ENCODE results near the gene KDM6B. TPM values are rescaled to one million over a fixed set of nuclear protein-coding genes. Genes with fewer than 3 reads are reported as not detected.
"Not testable (repeated sequence)": the region's sequence is repeated elsewhere in the genome, so short reads cannot be mapped to it uniquely, and the experiment has no call there.

KDM6B gene
- polyA plus RNA-seq, 2 donors, result 5.2 to 9.0 TPM

DNA sequence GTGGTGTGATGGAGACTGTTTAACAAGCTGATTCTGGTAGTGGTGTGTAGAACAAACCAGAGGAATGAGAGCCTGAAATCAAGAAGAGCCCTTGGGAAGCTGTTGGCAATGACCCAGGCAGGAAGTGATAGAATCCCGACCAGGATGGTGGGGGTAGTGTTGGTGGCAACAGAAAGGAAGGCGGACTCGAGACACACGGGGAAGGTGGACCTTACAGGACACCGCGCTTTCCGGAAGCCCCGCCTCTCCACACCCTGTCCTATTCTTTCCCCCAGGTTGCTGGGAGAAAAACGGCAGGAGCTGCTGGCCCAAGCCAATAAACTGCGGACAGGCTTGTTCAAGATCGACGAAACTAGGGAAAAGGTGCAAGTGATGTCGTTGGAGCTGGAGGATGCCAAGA, 30.0 kb upstream of the KDM6B start:
- Histone ChIP-seq H3K4me1 (ENCODE audit: control insufficient read depth in 2 of 2, insufficient read depth in 2 of 2, low read length in 1 of 2) (no peaks in the 10 kb centered on the region), H3K27ac (ENCODE audit: low read depth in 2 of 2, low read length in 1 of 2) (no peak overlapping the region), H3K36me3 (ENCODE audit: control insufficient read depth in 2 of 2, insufficient read depth in 2 of 2, low read length in 1 of 2) (no peaks in the 10 kb centered on the region), H3K27me3 (ENCODE audit: control insufficient read depth in 1 of 2, insufficient read depth in 2 of 2, low read length in 2 of 2) (no peaks in the 10 kb centered on the region), H3K4me3 (ENCODE audit: low read depth in 1 of 2, low read length in 2 of 2) (no peak overlapping the region), H3K9me3 (ENCODE audit: control insufficient read depth in 2 of 2, insufficient read depth in 1 of 2, low read depth in 1 of 2, low read length in 1 of 2) (no peaks in the 10 kb centered on the region)
- 21 to 27% methylated on average over 13 of the region's 13 CpGs for WGBS, 2 donors

DNA sequence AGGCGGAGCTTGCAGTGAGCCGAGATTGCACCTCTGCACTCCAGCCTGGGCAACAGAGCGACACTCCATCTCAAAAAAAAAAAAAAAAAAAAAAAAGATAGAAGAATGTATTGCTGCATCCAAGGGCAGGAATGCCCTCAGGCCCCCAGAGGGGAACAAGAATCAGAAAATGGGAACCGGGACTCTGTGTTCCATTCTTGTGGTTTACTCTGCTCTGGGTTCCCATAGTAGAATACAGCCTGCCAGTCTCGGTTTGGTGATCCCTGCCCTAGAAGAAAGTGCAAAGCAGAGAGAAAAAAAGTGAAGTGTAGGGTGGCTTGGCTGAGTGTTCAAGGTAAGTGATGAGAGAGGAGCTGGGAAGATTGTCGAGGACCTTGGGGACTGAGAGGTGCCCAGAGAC, 27.4 kb upstream of the KDM6B start:
- Histone ChIP-seq H3K4me1 (ENCODE audit: control insufficient read depth in 2 of 2, insufficient read depth in 2 of 2, low read length in 1 of 2) (no peaks in the 10 kb centered on the region), H3K4me3 (ENCODE audit: low read depth in 1 of 2, low read length in 2 of 2) (no peak overlapping the region), H3K9me3 (ENCODE audit: control insufficient read depth in 2 of 2, insufficient read depth in 1 of 2, low read depth in 1 of 2, low read length in 1 of 2) (no peaks in the 10 kb centered on the region), H3K27me3 (ENCODE audit: control insufficient read depth in 1 of 2, insufficient read depth in 2 of 2, low read length in 2 of 2) (no peaks in the 10 kb centered on the region), H3K27ac (ENCODE audit: low read depth in 2 of 2, low read length in 1 of 2) (no peak overlapping the region), H3K36me3 (ENCODE audit: control insufficient read depth in 2 of 2, insufficient read depth in 2 of 2, low read length in 1 of 2) (no peaks in the 10 kb centered on the region)
- 85 to 86% methylated on average over 6 of the region's 6 CpGs for WGBS, 2 donors

DNA sequence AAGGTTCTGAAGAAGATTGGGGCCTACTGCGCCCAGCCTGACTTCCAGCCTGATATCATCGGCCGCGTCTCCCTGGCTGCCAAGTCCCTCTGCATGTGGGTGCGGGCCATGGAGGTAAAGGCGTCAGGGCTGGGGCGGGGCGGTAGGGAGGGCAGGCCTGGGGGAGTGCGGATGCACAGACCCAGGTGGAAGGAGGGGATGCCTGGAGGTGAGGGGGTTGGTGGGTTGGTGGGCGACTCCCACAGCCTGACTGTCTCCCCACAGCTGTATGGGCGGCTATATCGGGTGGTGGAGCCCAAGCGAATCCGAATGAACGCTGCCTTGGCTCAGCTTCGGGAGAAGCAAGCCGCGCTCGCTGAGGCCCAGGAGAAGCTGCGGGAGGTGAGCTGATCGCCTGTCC, 26.8 kb upstream of the KDM6B start:
- Histone ChIP-seq H3K27ac (ENCODE audit: low read depth in 2 of 2, low read length in 1 of 2) (no peak overlapping the region), H3K9me3 (ENCODE audit: control insufficient read depth in 2 of 2, insufficient read depth in 1 of 2, low read depth in 1 of 2, low read length in 1 of 2) (no peaks in the 10 kb centered on the region), H3K27me3 (ENCODE audit: control insufficient read depth in 1 of 2, insufficient read depth in 2 of 2, low read length in 2 of 2) (no peaks in the 10 kb centered on the region), H3K36me3 (ENCODE audit: control insufficient read depth in 2 of 2, insufficient read depth in 2 of 2, low read length in 1 of 2) (no peaks in the 10 kb centered on the region), H3K4me3 (ENCODE audit: low read depth in 1 of 2, low read length in 2 of 2) (no peak overlapping the region), H3K4me1 (ENCODE audit: control insufficient read depth in 2 of 2, insufficient read depth in 2 of 2, low read length in 1 of 2) (no peaks in the 10 kb centered on the region)
- 88 to 93% methylated on average over 21 of the region's 21 CpGs for WGBS, 2 donors

GRCh38 chr17:7809086-7809790, 24.8 kb upstream of the KDM6B start:
- no peaks in the 10 kb centered on the region for H3K9me3 ChIP-seq (ENCODE audit: control insufficient read depth in 2 of 2, insufficient read depth in 1 of 2, low read depth in 1 of 2, low read length in 1 of 2)
- H3K4me1 ChIP-seq (ENCODE audit: control insufficient read depth in 2 of 2, insufficient read depth in 2 of 2, low read length in 1 of 2), result no peaks in the 10 kb centered on the region
- no peak overlapping the region for H3K4me3 ChIP-seq (ENCODE audit: low read depth in 1 of 2, low read length in 2 of 2)
- H3K27ac ChIP-seq (ENCODE audit: low read depth in 2 of 2, low read length in 1 of 2), result no peak overlapping the region
- H3K36me3 ChIP-seq (ENCODE audit: control insufficient read depth in 2 of 2, insufficient read depth in 2 of 2, low read length in 1 of 2), result no peaks in the 10 kb centered on the region
- 44 to 55% methylated on average over 11 of the region's 11 CpGs for WGBS, 2 donors
- no peaks in the 10 kb centered on the region for H3K27me3 ChIP-seq (ENCODE audit: control insufficient read depth in 1 of 2, insufficient read depth in 2 of 2, low read length in 2 of 2)

- H3K27me3 ChIP-seq (ENCODE audit: control insufficient read depth in 1 of 2, insufficient read depth in 2 of 2, low read length in 2 of 2); H3K4me3 ChIP-seq (ENCODE audit: low read depth in 1 of 2, low read length in 2 of 2); H3K4me1 ChIP-seq (ENCODE audit: control insufficient read depth in 2 of 2, insufficient read depth in 2 of 2, low read length in 1 of 2); H3K27ac ChIP-seq (ENCODE audit: low read depth in 2 of 2, low read length in 1 of 2); H3K36me3 ChIP-seq (ENCODE audit: control insufficient read depth in 2 of 2, insufficient read depth in 2 of 2, low read length in 1 of 2); H3K9me3 ChIP-seq (ENCODE audit: control insufficient read depth in 2 of 2, insufficient read depth in 1 of 2, low read depth in 1 of 2, low read length in 1 of 2): not testable (repeated sequence)
- WGBS, 2 donors, result 66 to 74% methylated on average over 9 of the region's 9 CpGs
Observed at GRCh38 chr17:7809791-7810343, 24.1 kb upstream of the KDM6B start.

DNA sequence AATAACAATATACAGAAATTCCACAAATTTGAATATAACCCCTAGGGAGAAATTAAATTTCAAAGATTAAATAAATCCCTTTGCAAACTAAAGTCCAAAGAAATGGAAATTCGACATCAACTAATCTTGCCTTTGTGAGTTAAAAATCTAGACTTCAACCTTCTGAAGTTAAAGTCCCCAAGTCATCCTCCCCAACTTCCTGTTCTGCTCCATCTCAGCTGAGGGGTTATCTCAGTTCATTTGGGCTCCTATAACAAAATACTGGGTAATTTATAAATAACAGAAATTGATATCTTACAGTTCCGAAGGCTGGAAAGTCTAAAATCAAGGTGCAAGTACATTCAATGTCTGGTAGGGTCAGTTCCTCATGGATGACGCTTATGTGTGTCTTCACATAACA, 22.8 kb upstream of the KDM6B start:
- H3K4me3 ChIP-seq (ENCODE audit: low read depth in 1 of 2, low read length in 2 of 2), result no peak overlapping the region
- H3K4me1 ChIP-seq (ENCODE audit: control insufficient read depth in 2 of 2, insufficient read depth in 2 of 2, low read length in 1 of 2), result no peaks in the 10 kb centered on the region
- no peaks in the 10 kb centered on the region for H3K36me3 ChIP-seq (ENCODE audit: control insufficient read depth in 2 of 2, insufficient read depth in 2 of 2, low read length in 1 of 2)
- H3K27me3 ChIP-seq (ENCODE audit: control insufficient read depth in 1 of 2, insufficient read depth in 2 of 2, low read length in 2 of 2), result no peaks in the 10 kb centered on the region
- 85% methylated on average over 3 of the region's 3 CpGs for WGBS, 2 donors
- no peak overlapping the region for H3K27ac ChIP-seq (ENCODE audit: low read depth in 2 of 2, low read length in 1 of 2)
- H3K9me3 ChIP-seq (ENCODE audit: control insufficient read depth in 2 of 2, insufficient read depth in 1 of 2, low read depth in 1 of 2, low read length in 1 of 2), result no peaks in the 10 kb centered on the region

GRCh38 chr17:7814969-7815368, 19.0 kb upstream of the KDM6B start:
- WGBS, 2 donors, result 88 to 92% methylated on average over 5 of the region's 5 CpGs
- Histone ChIP-seq H3K4me1 (ENCODE audit: control insufficient read depth in 2 of 2, insufficient read depth in 2 of 2, low read length in 1 of 2) (no peaks in the 10 kb centered on the region), H3K36me3 (ENCODE audit: control insufficient read depth in 2 of 2, insufficient read depth in 2 of 2, low read length in 1 of 2) (no peaks in the 10 kb centered on the region)

GRCh38 chr17:7816926-7817642, 16.9 kb upstream of the KDM6B start:
- no peaks in the 10 kb centered on the region for H3K4me1 ChIP-seq (ENCODE audit: control insufficient read depth in 2 of 2, insufficient read depth in 2 of 2, low read length in 1 of 2)
- H3K27ac ChIP-seq (ENCODE audit: low read depth in 2 of 2, low read length in 1 of 2), result no peak overlapping the region
- 79 to 83% methylated on average over 10 of the region's 10 CpGs for WGBS, 2 donors
- no peaks in the 10 kb centered on the region for H3K27me3 ChIP-seq (ENCODE audit: control insufficient read depth in 1 of 2, insufficient read depth in 2 of 2, low read length in 2 of 2)
- H3K36me3 ChIP-seq (ENCODE audit: control insufficient read depth in 2 of 2, insufficient read depth in 2 of 2, low read length in 1 of 2), result no peaks in the 10 kb centered on the region
- H3K4me3 ChIP-seq (ENCODE audit: low read depth in 1 of 2, low read length in 2 of 2), result no peak overlapping the region
- H3K9me3 ChIP-seq (ENCODE audit: control insufficient read depth in 2 of 2, insufficient read depth in 1 of 2, low read depth in 1 of 2, low read length in 1 of 2), result no peaks in the 10 kb centered on the region

More at GRCh38 chr17:7814969-7815368, 19.0 kb upstream of the KDM6B start:
- no peak overlapping the region for H3K27ac ChIP-seq (ENCODE audit: low read depth in 2 of 2, low read length in 1 of 2)
- no peaks in the 10 kb centered on the region for H3K9me3 ChIP-seq (ENCODE audit: control insufficient read depth in 2 of 2, insufficient read depth in 1 of 2, low read depth in 1 of 2, low read length in 1 of 2)
- H3K27me3 ChIP-seq (ENCODE audit: control insufficient read depth in 1 of 2, insufficient read depth in 2 of 2, low read length in 2 of 2), result no peaks in the 10 kb centered on the region
- H3K4me3 ChIP-seq (ENCODE audit: low read depth in 1 of 2, low read length in 2 of 2), result no peak overlapping the region

DNA sequence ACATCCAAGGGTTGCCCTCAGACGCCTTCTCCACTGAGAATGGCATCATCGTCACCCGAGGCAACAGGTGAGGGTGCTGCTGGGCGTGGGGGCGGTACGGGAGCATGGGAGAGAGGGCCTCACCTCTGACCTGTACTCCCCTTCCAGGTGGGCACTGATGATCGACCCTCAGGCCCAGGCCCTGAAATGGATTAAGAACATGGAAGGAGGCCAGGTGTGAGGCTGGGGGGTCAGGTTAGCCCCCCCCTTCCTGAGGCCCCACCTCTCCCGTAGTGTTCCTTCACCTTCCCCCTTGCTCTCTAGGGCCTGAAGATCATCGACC, 16.4 kb upstream of the KDM6B start:
- Histone ChIP-seq H3K27me3 (ENCODE audit: control insufficient read depth in 1 of 2, insufficient read depth in 2 of 2, low read length in 2 of 2) (no peaks in the 10 kb centered on the region), H3K27ac (ENCODE audit: low read depth in 2 of 2, low read length in 1 of 2) (no peak overlapping the region), H3K4me1 (ENCODE audit: control insufficient read depth in 2 of 2, insufficient read depth in 2 of 2, low read length in 1 of 2) (no peaks in the 10 kb centered on the region), H3K4me3 (ENCODE audit: low read depth in 1 of 2, low read length in 2 of 2) (no peak overlapping the region), H3K36me3 (ENCODE audit: control insufficient read depth in 2 of 2, insufficient read depth in 2 of 2, low read length in 1 of 2) (no peaks in the 10 kb centered on the region), H3K9me3 (ENCODE audit: control insufficient read depth in 2 of 2, insufficient read depth in 1 of 2, low read depth in 1 of 2, low read length in 1 of 2) (no peaks in the 10 kb centered on the region)
- 82 to 83% methylated on average over 9 of the region's 9 CpGs for WGBS, 2 donors

DNA sequence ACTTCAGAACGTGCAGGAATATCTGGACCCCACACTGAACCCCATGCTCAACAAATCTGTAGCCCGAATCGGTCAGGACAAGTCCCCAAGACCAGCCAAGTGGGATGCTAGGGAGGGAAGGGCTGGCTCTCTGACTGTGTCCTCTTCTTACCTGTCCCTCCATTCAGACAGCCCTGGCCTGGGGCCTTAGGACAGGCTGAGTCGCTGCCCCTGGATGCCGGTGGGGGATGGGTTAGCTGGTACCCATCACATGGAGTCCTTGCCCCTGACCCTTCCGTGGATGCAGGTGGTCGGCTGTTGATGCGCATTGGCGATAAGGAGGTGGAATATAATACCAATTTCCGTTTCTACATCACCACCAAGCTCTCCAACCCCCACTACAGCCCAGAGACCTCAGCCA, 16.0 kb upstream of the KDM6B start:
- no peak overlapping the region for H3K4me3 ChIP-seq (ENCODE audit: low read depth in 1 of 2, low read length in 2 of 2)
- H3K4me1 ChIP-seq (ENCODE audit: control insufficient read depth in 2 of 2, insufficient read depth in 2 of 2, low read length in 1 of 2), result no peaks in the 10 kb centered on the region
- no peak overlapping the region for H3K27ac ChIP-seq (ENCODE audit: low read depth in 2 of 2, low read length in 1 of 2)
- WGBS, 2 donors, result 85 to 88% methylated on average over 10 of the region's 10 CpGs
- no peaks in the 10 kb centered on the region for H3K27me3 ChIP-seq (ENCODE audit: control insufficient read depth in 1 of 2, insufficient read depth in 2 of 2, low read length in 2 of 2)
- no peaks in the 10 kb centered on the region for H3K9me3 ChIP-seq (ENCODE audit: control insufficient read depth in 2 of 2, insufficient read depth in 1 of 2, low read depth in 1 of 2, low read length in 1 of 2)
- H3K36me3 ChIP-seq (ENCODE audit: control insufficient read depth in 2 of 2, insufficient read depth in 2 of 2, low read length in 1 of 2), result no peaks in the 10 kb centered on the region

Measured in esophagus (tissue), 2 donors.